NCI-H345 treated with DMSO at 0.1 percent for 48 hours (cell line): ENCODE data around the gene PHACTR4.
A peak's percentile ranks its signal among the peaks of the same experiment; 100 is the strongest.
"Not testable (repeated sequence)": the region's sequence is repeated elsewhere in the genome, so short reads cannot be mapped to it uniquely, and the experiment has no call there.

Experiments used
- DNase-seq: peaks from one replicate; lab custom pipeline; 2025; ENCODE audit not compliant: unreplicated experiment; lab: John Stamatoyannopoulos, UW

PHACTR4 gene

DNA sequence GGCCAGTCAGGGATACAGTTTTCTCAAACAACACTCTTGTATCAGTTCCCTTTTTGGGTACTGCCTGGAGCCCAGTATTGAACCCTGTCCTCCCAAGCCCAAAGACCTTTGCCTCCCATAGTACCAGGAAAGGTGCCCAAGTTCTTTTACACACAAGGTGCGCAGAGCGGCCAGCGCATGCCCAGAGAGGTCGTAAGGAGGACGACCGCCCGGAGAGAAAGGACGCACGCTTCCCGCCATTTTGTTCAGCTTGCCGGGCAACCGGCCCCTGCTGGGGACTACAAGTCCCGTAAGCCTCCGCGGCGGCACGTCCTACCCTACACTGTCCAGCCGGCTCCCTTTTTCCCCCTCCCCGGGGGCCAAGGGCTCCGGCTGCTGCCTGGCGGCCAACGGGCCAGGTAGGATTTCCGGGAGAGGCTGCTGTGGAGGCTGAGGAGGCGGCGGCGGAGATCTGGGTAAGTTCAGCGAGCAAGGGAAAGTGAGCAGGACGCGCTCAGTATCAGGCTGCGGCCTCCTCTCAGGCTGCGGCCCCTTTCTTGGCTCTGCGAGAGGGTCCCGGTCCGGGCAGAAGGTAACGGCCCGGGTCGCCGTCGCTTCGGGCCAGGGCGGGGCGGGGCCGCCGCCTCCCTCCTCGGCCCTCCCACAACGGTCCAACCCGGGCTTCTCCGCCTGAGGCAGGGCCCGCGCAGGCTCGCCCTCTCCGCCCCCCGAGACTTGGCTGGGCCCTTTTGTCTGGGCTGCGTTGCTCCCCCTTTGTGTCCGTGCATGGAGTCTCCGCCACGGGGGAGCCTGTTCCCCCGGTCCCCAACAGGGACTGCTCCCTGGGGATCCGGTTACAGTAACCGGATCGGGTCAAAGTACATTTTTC, at the start of gene PHACTR4:
Gene PHACTR4, plus strand, starts transcription at position 370 of the 868 bp plus-strand sequence. CDS start 37,708 bp downstream, outside the sequence.
- DNase-seq: peak; percentile 88

- DNase-seq: no peak
These were observed 47.3 kb upstream of the PHACTR4 start for GRCh38 chr1:28322194-28322593.

- no peak for DNase-seq
These were observed 45.8 kb upstream of the PHACTR4 start for GRCh38 chr1:28323720-28324119.

GRCh38 chr1:28326515-28326914, 43.0 kb upstream of the PHACTR4 start:
- no peak for DNase-seq

GRCh38 chr1:28326984-28327383, 42.6 kb upstream of the PHACTR4 start:
- no peak for DNase-seq

DNA sequence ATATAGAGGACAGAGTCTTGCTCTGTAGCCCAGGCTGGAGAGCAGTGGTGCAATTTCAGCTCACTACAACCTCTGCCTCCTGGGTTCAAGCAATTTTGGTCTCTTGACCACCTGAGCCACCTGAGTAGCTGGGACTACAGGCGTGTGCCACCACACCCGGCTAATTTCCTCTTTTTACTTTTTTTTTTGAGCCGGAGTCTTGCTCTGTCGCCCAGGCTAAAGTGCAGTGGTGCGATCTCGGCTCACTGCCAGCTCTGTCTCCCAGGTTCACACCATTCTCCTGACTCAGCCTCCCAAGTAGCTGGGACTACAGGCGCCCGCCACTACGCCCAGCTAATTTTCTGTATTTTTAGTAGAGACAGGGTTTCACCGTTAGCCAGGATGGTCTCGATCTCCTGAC, 42.1 kb upstream of the PHACTR4 start:
- DNase-seq: not testable (repeated sequence)

- DNase-seq: no peak
These were observed 41.3 kb upstream of the PHACTR4 start for GRCh38 chr1:28328228-28328648.

GRCh38 chr1:28329395-28330153, 40.0 kb upstream of the PHACTR4 start:
- DNase-seq: no peak

DNA sequence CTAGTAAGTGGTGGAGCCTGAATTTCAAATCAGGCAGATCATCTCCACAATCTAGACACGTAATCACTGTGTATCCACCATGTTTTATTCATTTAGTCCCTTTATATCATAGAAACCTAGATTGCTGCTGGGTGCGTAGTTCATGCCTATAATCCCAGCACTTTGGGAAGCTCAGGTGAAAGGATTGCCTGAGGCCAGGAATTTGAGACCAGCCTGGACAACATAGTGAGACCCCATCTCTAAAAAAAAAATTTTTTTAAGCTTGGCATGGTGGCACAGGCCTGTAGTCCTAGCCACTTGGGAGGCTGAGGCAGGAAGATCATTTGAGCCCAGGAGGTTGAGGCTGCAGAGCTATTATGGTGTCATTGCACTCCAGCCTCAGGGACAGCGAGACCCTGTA, 30.6 kb upstream of the PHACTR4 start:
- no peak for DNase-seq

DNA sequence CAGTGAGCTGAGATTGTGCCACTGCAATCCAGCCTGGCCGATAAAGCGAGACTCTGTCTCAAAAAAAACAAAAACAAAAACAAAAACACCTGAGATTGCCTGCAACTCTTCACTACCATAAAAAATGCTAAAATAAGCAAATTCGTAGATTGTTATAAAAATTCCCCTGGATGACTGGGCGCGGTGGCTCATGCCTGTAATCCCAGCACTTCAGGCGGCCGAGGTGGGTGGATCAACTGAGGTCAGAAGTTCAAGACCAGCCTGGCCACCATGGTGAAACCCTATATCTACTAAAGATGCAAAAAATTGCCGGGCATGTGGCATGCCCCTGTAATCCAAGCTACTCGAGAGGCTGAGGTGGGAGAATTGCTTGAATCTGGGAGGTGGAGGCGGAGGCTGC, 30.0 kb upstream of the PHACTR4 start:
- DNase-seq: no peak

DNA sequence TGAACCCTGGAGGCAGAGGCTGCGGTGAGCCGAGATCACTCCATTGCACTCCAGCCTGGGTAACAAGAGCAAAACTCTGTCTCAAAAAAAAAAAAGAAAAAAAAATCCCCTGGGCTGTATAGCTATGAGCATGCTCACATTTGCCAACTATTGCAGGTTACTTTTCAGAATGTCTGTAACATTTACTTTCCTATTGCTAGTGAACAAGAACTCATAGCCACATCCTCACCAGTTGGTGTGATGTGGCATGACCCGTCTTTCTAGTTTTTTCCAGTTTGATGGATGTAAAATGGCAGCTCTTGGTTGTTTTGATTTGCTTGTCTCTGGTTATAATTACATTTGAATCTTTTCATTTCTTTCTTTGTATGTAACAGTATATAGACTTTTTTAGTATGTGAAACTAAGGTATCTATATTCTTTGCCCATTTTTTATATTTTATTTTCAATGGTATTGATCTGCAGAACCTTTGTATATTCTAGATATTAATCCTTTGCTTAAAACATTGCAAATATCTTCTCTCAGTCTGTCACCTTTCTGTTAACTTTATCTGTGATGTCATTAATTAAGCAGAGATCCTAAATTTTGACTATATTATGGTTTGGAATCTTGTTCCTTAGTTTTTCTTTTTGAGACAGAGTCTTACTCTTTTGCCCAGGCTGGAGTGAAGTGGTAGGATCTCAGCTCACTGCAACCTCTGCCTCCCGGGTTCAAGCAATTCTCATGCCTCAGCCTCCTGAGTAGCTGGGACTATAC, 29.1 kb upstream of the PHACTR4 start:
- DNase-seq: no peak

GRCh38 chr1:28341591-28341990, 27.9 kb upstream of the PHACTR4 start:
- no peak for DNase-seq

DNA sequence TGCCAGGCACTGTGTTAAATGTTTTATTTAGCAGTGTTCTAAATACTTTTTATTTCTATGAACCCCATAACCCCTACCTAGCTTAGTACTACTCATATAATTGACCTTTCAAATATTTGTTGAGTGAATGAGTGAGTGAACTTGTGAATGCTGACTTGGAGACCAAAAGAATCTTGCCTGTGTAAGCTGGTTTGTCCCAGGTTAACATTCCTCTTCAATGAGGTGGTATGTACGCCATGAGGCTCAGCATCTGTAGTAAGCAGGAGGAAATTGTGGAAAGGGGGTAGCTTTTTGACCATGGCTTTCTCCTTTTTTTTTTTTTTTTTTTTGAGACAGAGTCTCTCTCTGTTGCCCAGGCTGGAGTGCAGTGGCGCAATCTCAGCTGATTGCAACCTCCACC, 26.1 kb upstream of the PHACTR4 start:
- DNase-seq: no peak

GRCh38 chr1:28353248-28353810, 16.2 kb upstream of the PHACTR4 start:
- DNase-seq: not testable (repeated sequence)

DNA sequence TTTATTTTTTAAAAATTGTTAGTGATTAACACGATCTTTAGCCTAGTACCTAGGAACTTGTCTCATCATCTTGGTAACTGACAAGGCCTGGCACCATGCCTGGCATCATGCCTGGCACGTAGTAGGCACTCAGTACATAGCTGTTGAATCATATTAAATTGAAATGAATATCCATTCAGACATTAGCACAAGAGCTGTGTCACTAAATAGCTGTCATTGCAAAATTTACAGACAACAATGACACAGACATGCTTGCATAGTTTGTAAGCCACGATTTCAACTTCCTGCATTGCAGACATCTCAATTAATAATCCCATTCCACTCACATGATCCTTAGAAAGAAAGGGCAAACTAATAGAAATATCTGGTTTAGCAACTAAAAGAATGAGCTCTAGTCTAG, 15.4 kb upstream of the PHACTR4 start:
- no peak for DNase-seq

- DNase-seq: no peak
These were observed 10.8 kb upstream of the PHACTR4 start for GRCh38 chr1:28358716-28359115.

DNA sequence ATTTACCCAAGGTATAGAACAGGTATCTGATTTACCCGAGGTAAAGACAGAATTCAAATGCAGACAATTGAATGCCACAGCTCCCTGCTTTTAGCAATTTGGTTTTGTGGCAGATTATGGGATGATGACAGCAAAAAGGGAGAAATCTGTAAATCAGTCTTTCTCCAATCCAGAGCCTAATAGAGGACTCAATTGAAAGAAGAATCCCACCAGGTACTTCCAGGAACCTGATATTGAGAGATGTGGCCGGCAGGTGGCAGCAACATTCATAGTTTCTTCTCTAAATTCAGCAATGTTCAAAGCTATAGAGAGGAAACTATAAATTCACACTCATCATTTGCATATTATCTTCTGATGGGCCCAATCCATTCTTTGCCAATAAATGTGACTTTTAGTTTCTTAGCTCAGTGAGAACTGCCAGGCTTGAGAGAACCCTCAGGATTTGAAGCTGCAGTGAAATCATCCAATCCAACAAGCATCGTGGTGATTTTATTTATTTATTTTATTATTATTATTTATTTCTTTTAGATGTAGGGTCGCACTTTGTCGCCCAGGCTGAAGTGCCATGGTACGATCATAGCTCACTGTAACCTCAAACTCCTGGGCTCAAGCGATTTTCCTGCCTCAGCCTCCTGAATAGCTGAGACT, 9.8 kb upstream of the PHACTR4 start:
- DNase-seq: peak; percentile 62

- DNase-seq: no peak
These were observed 4.7 kb upstream of the PHACTR4 start for GRCh38 chr1:28364888-28365287.

DNA sequence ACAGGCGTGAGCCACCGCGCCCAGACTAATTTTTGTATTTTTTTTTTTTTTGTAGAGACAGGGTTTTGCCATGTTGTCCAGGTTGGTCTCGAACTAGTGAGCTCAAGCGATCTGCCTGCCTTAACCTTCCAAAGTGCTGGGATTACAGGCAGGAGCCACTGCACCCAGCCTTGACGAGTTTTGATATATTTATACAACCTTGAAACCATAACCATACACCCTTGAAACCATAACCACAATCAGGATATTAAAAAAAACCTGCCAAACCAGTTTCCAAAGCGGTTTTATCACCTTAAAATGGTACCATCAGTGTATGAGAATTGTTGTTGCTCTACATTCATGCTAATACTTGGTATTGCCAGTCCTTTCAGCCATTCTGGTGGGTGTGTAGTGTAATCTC, 3.7 kb upstream of the PHACTR4 start:
- no peak for DNase-seq

DNA sequence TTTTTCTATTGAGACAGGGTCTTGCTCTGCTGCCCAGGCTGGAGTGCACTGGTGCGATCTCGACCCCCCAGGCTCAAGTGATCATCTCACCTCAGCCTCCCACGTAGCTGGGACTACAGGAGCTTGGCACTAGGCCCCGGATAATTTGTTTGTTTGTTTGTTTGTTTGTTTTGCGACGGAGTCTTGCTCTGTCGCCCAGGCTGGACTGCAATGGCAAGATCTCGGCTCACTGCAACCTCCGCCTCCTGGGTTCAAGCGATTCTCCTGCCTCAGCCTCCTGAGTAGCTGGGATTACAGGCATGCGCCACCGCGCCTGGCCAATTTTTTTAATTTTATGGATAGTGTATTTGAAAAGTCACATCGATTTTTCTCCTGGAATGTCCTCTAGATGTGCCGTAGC, 932 bp upstream of the PHACTR4 start:
- not testable (repeated sequence) for DNase-seq
